ENCODE data around the gene ODAD3.

DNA sequence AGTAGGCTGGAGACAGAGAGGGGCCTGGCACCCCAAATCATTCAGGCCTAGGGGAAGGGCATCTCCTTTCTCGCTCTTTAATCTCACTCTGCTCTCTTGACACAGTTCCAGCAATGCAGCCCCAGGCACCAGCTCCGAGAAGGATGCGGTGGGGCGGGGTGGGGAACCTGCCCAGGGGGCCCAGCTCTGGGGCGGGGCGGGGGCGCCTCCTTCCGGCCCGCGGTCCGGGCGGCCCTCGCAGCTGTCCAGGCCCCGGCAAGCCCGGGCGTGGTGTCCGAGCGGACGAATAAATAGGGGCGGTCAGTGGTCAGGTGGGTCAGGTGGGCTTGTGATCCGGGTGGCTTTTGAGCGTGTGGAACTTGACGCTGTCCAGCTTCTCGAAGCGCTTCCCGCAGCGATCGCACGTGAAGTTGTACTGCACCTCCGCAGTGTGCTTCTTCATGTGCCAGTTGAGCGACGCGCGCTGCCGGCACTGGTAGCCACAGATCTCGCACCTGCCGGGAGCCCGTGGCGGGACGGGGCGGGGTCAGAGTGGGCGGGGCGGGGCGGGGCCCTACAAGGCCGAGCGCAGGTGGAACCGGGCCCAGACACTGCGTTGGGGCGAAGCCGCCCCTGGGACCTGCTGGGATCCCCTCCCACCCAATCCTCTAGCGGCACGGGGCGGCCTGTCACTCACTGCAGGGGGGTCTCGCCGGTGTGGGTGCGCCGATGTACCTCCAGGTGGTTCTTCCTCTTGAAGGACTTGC is 48.6 kb upstream of the ODAD3 start:
- TF ChIP-seq, protein P1, sequence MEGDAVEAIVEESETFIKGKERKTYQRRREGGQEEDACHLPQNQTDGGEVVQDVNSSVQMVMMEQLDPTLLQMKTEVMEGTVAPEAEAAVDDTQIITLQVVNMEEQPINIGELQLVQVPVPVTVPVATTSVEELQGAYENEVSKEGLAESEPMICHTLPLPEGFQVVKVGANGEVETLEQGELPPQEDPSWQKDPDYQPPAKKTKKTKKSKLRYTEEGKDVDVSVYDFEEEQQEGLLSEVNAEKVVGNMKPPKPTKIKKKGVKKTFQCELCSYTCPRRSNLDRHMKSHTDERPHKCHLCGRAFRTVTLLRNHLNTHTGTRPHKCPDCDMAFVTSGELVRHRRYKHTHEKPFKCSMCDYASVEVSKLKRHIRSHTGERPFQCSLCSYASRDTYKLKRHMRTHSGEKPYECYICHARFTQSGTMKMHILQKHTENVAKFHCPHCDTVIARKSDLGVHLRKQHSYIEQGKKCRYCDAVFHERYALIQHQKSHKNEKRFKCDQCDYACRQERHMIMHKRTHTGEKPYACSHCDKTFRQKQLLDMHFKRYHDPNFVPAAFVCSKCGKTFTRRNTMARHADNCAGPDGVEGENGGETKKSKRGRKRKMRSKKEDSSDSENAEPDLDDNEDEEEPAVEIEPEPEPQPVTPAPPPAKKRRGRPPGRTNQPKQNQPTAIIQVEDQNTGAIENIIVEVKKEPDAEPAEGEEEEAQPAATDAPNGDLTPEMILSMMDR (IDR thresholded peaks at IDR 0.05) = no peak
- TF ChIP-seq POLR2A (IDR thresholded peaks at IDR 0.05) (no peak), POLR2AphosphoS5 (IDR thresholded peaks at IDR 0.05) (no peak)

Measured in stomach (tissue), 4 donors.